Mesothelial cell of epicardium (in vitro differentiated cells): ENCODE measurements around the gene ETS2. TPM values are rescaled to one million over a fixed set of nuclear protein-coding genes. Genes with fewer than 3 reads are reported as not detected.

ENCODE experiments used
- DNase-seq, 2 experiments: peaks; one replicate each; pipeline ENCODE4 v3.0.0; 2021; ENCODE audit warnings: low spot score in 2 of 2; ENCODE audit not compliant: unreplicated experiment in 2 of 2
- H3K27ac Mint-ChIP-seq: 2 replicates; pipeline ENCODE4 v1.8.0; 2021; ENCODE audit warnings: mixed read lengths
- H3K27me3 Mint-ChIP-seq: 2 replicates; pipeline ENCODE4 v1.8.0; 2021; ENCODE audit warnings: low read depth, mixed read lengths
- H3K36me3 Mint-ChIP-seq: 2 replicates; pipeline ENCODE4 v1.8.0; 2021; ENCODE audit warnings: mixed read lengths
- H3K4me1 Mint-ChIP-seq: 2 replicates; pipeline ENCODE4 v1.8.0; 2021; ENCODE audit warnings: mixed read lengths
- H3K4me3 Mint-ChIP-seq: 2 replicates; pipeline ENCODE4 v1.8.0; 2021; ENCODE audit warnings: mild to moderate bottlenecking, moderate library complexity, mixed read lengths
- H3K9me3 Mint-ChIP-seq: 2 replicates; pipeline ENCODE4 v1.8.0; 2021; ENCODE audit warnings: mixed read lengths
- total RNA-seq: library from RNA; stranded (reverse); gene quantifications from 3 replicates; pipeline ENCODE4 v1.2.1, GENCODE V29; 2021
- TF ChIP-seq, protein P1 (sequence below): fragments of 200-600 bp; sonication (generic); IDR thresholded peaks from one replicate; pipeline ENCODE4 v1.5.0; 2021; ENCODE audit warnings: antibody characterized with exemption; ENCODE audit not compliant: unreplicated experiment

Gene ETS2
- total RNA-seq, 1 donor from 2014 or later = 30.5 TPM

DNA sequence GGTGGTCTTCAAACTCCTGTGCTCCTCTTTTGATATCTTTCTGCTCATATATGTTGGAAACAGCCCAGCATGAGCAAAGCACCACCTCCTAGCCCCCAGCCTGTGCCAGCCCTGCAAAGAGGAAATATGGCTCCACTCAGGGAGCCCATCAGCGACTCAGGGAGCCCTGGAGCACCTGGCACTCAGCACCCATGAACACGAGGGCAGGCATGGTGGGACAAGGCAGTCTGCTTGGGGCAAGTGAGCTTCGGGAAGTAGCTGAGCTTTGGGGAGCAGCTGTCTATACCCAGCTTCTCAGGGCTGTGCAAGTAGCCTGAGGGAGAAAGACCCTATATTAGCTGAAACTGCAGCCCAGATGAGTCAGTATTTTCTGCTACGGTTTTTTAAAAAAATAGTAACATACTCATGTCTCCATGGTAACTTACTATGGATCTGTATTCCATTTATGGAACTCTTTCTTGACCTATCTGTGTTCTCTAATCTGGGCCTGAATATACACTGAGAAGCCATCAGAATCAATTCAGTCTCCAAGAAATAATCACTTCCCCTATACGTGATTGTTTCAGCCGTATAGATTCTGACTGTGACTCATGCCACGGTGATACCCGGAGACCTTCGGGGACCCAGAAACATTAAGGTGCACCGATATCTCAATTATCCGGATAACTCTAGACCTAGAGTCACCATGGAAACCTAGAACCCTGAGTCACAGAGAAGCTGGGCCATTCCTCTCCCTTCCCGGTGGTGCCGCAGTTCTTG lies 1.5 kb upstream of the ETS2 start:
- peak overlapping the region; percentile 68 for H3K4me3 Mint-ChIP-seq
- DNase-seq = no peak
- H3K4me1 Mint-ChIP-seq = peaks cover 46% of the 10 kb centered on the region
- peak overlapping the region; percentile 77 for H3K27ac Mint-ChIP-seq
- no peaks in the 10 kb centered on the region for H3K36me3 Mint-ChIP-seq
- H3K9me3 Mint-ChIP-seq = no peaks in the 10 kb centered on the region
- no peaks in the 10 kb centered on the region for H3K27me3 Mint-ChIP-seq
- TF ChIP-seq, protein P1, sequence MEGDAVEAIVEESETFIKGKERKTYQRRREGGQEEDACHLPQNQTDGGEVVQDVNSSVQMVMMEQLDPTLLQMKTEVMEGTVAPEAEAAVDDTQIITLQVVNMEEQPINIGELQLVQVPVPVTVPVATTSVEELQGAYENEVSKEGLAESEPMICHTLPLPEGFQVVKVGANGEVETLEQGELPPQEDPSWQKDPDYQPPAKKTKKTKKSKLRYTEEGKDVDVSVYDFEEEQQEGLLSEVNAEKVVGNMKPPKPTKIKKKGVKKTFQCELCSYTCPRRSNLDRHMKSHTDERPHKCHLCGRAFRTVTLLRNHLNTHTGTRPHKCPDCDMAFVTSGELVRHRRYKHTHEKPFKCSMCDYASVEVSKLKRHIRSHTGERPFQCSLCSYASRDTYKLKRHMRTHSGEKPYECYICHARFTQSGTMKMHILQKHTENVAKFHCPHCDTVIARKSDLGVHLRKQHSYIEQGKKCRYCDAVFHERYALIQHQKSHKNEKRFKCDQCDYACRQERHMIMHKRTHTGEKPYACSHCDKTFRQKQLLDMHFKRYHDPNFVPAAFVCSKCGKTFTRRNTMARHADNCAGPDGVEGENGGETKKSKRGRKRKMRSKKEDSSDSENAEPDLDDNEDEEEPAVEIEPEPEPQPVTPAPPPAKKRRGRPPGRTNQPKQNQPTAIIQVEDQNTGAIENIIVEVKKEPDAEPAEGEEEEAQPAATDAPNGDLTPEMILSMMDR = no peak

DNA sequence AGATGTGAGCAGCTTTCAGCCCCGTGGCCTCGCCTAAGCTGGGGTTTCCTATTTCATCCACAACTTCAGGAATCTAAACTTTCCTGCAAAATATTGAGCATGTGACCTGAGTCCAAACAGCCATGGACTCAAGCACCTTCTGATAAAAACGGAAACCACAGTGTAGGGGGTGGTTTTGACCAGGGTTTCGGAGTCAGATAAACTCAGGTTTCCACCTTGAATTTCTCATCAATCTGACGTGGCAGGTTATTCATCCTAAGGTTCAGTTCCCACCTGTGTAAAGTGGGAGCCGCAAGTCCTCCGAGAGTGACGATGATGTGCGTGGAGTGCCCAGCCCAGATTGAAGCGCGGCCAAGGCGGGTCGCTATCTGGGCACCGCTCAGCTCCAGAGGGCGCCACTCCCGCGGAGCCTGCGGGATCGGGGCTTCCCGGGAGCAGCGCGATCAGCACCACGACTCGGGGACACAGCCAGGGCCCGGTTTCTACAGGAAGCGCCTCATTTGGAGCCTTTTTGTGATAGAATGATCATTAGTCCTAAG lies 871 bp upstream of the ETS2 start:
- H3K4me3 Mint-ChIP-seq = peak overlapping the region; percentile 68
- H3K36me3 Mint-ChIP-seq = peaks cover 1% of the 10 kb centered on the region
- TF ChIP-seq, protein P1 = no peak
- H3K27me3 Mint-ChIP-seq = no peaks in the 10 kb centered on the region
- peak overlapping the region; percentile 77 for H3K27ac Mint-ChIP-seq
- peak in 1 of 2 experiments; percentile 47 for DNase-seq
- peaks cover 44% of the 10 kb centered on the region for H3K4me1 Mint-ChIP-seq
- no peaks in the 10 kb centered on the region for H3K9me3 Mint-ChIP-seq

DNA sequence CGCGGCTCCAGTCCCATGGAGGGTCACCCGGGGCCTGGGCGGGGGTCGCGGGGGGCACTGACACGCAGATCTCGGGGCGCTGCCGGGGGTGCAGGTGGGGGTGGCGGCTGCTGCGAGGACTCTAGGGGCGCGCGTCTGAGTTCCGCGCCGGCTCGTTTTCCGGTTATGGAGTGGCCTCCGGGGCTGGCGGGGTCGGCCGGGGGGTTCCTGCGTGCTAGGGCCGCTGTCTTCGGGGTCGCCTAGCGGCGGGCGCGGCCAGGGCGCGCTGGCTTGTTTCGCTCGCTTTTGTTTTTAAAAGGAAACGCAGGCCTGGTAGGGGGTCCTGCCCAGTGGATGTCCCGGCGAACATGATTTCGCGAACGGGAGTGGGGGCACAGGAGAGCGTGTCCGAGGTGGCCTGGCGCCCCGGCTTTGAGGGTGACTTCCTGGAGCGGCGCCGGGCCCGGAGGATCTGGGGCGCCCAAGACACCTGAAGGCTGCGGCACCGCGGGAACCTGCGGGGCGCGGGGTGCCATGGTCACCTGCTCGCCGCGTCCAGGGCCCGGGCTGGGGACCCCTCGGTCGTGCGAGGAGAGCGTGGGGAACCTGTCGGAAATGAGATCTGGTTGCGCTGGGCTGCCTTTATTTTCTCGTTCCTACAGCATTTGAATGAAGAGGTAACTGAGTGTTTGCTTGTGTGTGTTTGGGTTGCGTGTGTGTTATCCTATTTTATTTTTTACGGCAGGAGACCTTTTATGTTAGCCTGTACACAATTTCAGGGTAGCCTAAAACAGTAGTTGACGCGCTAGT lies 618 bp downstream of the ETS2 start:
- Mint-ChIP-seq H3K4me1 (peaks cover 51% of the 10 kb centered on the region), H3K27ac (peak overlapping the region; percentile 75), H3K9me3 (no peaks in the 10 kb centered on the region), H3K27me3 (no peaks in the 10 kb centered on the region), H3K4me3 (peak overlapping the region; percentile 87), H3K36me3 (peaks cover 11% of the 10 kb centered on the region)
- TF ChIP-seq, protein P1 = peak; percentile 22
- DNase-seq = peak in 1 of 2 experiments; percentile 56

DNA sequence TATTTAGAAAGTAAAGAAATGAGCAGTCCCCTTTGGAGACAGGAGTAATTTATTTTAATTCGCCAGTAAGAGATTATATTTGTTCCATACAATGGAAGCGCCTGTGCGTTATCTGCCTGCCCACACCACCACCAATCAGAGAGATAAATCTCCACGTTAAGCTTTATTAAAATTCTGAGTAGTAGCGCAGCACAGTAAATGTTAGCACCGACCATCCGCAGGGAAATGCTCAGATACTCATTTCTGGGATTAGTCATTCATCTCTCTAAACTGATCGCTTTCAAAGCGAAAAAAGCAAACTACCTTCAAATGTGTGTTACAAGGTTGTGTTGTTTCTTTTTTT lies 1.2 kb downstream of the ETS2 start:
- peak overlapping the region; percentile 53 for H3K27ac Mint-ChIP-seq
- DNase-seq = no peak
- no peaks in the 10 kb centered on the region for H3K27me3 Mint-ChIP-seq
- H3K4me1 Mint-ChIP-seq = peaks cover 49% of the 10 kb centered on the region
- H3K9me3 Mint-ChIP-seq = no peaks in the 10 kb centered on the region
- H3K4me3 Mint-ChIP-seq = peak overlapping the region; percentile 87
- TF ChIP-seq, protein P1 = no peak
- peaks cover 14% of the 10 kb centered on the region for H3K36me3 Mint-ChIP-seq

DNA sequence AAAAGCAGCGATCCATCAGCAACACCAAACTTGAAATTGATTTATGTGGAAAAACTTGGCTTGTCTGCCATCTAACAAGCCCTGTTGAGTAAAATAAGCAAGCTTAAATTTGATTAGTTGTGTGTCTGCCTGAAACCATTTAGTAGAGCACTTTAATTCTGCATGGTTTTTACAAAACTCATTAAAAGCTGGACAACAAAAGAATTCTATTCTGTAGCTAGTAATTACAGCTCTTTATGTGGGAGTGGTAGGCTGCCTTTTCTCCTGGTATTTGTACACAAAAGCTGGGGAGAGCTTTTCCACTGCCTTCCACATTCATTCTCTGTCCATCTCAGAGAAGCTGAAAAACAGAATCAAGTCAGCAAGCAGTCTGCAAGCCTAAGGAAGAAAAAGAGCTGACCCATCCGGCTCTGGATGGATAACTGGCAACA lies 1.7 kb downstream of the ETS2 start:
- Mint-ChIP-seq H3K9me3 (no peaks in the 10 kb centered on the region), H3K4me1 (peaks cover 48% of the 10 kb centered on the region), H3K27ac (peak overlapping the region; percentile 53)

More for the DNA sequence above, 1.7 kb downstream of the ETS2 start:
- H3K36me3 Mint-ChIP-seq = peaks cover 16% of the 10 kb centered on the region
- peak overlapping the region; percentile 87 for H3K4me3 Mint-ChIP-seq
- H3K27me3 Mint-ChIP-seq = no peaks in the 10 kb centered on the region
- TF ChIP-seq, protein P1 = no peak
- no peak for DNase-seq
